HG03558 (cell line): Measurements from ENCODE around the gene RAPGEFL1.
"Not testable (repeated sequence)": the region's sequence is repeated elsewhere in the genome, so short reads cannot be mapped to it uniquely, and the experiment has no call there.

ENCODE experiments used
- ATAC-seq: cut with Tn5 transposase; IDR thresholded peaks from one replicate; pipeline ENCODE4 v1.9.1; 2021; ENCODE audit warnings: moderate number of reproducible peaks; ENCODE audit not compliant: unreplicated experiment; ENCODE audit errors: extremely low read depth

Gene RAPGEFL1

DNA sequence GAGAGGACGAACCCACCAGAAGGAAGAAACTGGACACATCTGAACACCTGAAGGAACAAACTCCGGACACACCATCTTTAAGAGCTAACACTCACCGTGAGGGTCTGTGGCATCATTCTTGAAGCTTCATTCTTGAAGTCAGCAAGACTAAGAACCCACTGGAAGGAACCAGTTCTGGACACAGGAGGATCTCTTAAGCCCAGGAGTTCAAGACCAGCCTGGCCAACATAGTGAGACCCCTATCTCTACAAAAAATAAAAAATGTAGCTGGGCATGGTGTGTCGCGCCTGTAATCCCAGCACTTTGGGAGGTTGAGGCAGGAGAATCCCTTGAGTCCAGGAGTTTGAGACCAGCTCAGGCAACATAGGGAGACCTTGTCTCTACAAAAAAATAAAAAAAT lies 21.3 kb downstream of the RAPGEFL1 start:
- ATAC-seq: no peak

- no peak for ATAC-seq
Measured at GRCh38 chr17:40203131-40203530, 25.9 kb downstream of the RAPGEFL1 start.

DNA sequence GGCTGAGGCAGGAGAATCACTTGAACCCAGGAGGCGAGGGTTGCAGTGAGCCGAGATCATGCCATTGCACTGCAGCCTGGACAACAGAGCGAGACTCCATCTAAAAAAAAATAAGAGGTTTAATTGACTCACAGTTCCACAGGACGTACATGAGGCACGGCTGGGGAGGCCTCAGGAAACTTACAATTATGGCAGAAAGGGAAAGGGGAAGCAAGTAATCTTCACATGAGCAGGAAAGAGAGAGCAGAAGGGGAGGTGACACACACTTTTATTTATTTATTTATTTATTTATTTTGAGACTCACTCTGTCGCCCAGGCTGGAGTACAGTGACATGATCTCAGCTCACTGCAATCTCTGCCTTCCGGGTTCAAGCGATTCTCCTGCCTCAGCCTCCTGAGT lies 28.9 kb downstream of the RAPGEFL1 start:
- not testable (repeated sequence) for ATAC-seq

DNA sequence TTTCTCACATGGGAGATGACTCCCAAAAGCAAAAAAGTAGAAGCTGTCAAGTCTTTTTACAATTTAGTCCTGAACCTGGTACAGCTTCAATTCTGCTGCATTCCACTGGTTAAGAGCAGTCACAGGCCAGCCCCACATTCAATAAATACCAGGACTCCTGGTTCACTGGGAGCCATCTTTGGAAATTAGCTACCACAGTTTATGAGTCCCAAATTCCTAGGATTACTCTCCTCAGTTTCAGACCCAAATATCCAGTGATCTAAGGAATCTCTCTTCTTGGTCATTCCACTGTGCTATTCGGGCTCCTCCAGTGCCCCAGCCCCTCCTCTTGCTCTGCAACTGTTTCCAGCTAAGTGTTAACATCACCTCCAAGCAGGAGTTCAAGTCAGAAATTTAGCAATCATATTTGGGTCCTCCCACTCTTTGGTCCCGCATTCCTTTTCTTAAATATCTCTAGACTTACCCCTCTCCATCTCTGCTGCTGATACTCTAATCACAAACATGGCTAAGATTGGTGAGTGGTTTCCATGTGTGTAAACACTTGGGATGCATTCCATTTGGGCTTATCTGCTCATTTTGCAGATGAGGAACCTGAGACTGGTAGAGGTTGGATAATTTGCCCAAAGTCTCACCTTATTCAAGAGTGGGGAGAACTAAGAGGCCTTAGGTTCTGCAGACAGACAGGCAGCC lies 32.3 kb downstream of the RAPGEFL1 start:
- ATAC-seq: no peak

DNA sequence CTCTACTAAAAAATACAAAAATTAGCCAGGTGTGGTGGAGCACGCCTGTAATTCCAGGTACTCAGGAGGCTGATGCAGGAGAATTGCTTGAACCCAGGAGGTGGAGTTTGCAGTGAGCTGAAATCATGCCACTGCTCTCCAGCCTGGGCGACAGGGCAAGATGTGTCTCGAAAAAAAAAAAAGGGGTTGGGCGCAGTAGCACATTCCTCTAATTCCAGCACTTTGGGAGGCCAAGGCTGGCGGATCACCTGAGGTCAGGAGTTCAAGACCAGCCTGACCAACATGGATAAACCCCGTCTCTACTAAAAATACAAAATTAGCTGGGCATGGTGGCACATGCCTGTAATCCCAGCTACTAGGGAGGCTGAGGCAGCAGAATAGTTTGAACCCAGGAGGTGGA lies 36.6 kb downstream of the RAPGEFL1 start:
- not testable (repeated sequence) for ATAC-seq

DNA sequence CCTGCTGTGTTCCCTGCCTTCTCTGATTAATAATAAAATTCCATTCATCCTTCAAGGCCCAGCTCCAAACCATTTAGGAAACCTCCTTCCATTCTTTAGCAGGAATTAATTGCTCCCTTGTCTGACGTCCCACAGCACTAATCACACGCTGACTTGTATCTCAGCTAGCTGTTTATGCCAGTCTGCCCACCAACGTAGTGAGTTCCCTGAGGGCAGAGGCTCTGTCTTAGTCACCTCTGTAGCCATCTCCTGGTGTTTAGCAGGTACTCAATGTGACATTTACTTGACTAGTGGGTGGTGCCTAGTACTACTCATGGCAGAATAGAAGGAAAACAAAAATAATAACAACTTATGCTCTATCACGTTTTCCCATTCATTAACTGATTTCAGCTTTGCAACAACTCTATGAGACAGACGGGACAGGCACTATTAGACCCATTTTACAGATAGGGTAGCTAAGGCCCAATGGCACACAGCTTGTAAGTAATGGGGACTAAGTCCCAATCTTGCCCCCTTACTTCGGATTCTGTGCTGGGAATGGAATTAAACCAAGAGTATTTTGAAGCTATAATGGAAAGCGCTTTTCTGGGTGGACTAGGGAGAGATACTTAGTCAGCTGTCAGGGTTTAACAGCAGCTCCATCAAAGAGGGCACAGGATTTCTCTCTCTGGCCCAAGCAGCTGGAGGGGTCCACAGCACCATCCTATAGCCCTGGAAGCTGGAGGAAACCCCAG lies 40.9 kb downstream of the RAPGEFL1 start:
- ATAC-seq: no peak

- peak; percentile 39 for ATAC-seq
Measured at GRCh38 chr17:40218740-40219593, 41.7 kb downstream of the RAPGEFL1 start, which contains the start of gene WIPF2. WIPF2 (plus strand) TSS chr17:40219304; CDS start chr17:40256460, 37,156 bp downstream.

GRCh38 chr17:40219594-40220338 lies 42.5 kb downstream of the RAPGEFL1 start:
- no peak for ATAC-seq

GRCh38 chr17:40224718-40225550 lies 47.7 kb downstream of the RAPGEFL1 start:
- no peak for ATAC-seq

DNA sequence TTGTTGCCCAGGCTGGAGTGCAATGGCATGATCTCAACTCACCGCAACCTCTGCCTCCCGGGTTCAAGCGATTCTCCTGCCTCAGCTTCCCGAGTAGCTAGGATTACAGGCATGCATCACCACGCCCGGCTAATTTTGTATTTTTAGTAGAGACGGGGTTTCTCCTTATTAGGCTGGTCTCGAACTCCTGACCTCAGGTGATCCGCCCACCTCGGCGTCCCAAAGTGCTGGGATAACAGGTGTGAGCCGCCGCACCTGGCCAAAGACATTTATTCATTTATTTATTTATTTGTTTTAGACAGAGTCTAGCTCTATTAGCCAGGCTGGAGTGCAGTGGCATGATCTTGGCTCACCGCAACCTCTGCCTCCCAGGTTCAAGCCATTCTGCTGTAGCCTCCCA lies 51.9 kb downstream of the RAPGEFL1 start:
- ATAC-seq: not testable (repeated sequence)

DNA sequence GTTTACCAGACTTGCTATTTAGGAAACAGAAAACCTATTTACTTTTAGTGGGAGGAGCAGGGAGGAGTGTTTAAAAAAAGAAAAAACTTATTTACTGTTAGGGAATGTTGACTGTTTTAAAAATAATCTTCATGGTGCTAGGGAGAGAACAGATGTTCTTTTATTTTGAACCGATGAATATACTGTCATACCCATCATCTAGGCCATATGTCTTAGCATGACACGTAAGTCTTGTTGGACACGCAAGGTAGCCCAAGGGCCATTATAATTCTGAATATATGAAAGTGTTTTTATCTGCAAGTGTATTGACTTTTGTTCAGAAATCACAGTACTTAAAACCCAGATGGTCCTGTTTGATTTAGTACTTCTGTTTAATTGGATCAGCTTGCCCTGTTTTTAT lies 53.4 kb downstream of the RAPGEFL1 start:
- no peak for ATAC-seq

DNA sequence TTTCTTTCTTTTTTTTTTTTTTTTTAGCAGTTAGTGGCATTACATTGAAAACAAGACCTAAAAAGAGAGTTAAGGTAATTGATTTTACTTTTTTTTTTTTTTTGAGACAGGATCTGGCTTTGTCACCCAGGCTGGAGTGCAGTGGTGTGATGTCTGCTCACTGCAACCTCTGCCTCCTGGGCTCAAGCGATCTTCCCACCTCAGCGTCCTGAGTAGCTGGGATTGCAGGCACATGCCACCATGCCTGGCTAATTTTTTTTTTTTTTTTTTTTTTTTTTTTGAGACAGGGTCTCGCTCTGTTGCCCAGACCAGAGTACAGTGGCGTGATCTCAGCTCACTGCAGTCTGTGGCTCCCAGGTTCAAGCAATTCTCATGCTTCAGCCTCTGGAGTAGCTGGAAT lies 54.7 kb downstream of the RAPGEFL1 start:
- not testable (repeated sequence) for ATAC-seq

DNA sequence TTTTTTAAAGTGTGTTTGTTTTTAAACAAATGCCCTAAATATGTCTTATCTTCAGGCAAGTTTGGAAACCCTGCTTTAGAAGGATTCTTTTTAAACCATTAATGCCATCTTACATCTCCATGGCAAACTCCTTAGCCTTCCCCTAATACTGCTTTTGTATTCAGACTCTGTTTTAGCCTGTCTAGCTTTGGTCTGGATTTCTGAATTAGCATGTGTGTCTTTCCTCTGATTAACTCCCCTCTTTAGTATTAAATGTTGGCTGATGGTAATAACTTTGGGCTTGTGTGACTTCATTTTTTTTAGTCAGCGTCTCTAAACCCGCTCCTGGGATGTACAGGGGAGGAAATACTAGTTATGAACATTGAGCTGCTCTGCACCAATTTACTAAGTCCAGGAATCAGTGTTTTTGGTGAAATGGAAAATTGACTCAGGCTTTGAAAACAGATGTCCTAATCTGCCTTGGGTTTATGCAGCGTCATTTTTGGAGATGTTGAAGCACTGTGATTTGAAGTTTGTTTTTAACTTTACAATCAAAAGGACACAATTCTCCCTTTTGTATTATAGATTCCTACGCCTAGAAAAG lies 64.1 kb downstream of the RAPGEFL1 start:
- no peak for ATAC-seq

DNA sequence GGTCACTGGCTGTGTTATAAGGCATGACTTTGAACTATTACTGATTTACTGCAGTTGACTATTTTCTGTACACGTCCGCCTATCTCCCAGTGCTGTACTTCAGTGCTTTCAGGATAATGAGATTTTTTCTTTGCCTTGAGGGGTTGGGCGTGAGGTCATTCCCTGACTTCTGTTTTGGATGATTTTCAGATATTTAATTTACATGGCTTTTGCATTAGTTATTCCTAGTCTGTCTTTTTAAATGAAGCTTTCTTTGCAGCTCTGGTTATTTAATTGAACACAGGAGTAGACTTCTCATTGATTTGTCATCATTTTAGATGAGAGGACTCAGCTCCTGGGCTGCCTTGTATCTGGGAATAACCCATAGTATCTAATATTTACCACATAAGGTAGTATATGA lies 65.5 kb downstream of the RAPGEFL1 start:
- no peak for ATAC-seq

DNA sequence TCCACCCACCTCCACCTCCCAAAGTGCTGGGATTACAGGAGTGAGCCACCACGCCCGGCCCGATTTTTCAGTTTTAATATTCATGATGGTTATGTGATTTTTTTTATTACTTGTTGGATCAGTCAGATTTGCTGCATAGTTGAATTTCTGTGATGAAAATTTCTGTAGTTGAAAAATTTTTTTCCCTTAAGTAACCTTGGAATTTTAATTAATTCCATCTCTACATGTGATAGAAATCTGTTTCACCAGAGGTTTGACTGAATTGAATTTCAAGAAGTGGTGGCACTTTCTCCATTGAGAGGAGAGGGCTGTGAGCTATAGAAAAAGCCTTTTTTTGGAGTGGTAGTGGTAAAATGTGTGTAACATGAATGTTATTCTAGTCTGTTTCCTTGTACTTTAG lies 66.5 kb downstream of the RAPGEFL1 start:
- ATAC-seq: no peak

DNA sequence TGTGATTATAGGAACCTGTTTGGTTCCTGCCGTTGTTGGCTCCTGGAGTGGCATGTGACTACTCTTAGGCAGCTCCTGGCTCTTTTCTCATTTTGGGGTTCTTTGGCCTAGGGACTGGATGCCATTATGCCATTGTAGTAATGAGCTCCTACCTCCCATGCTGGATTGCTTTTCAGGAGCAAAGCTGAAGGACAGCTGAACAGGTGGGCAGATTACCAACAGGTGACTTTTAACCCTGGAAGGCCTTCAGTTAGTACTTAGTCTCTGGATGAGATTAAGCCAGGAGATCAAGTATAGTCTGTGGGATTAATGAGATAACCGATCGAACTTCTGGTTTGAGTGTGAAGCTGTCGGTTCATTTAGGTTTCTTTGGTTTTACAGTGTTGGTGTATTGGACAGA lies 67.0 kb downstream of the RAPGEFL1 start:
- no peak for ATAC-seq
